ENCODE data around the gene SIRT2. TPM values are rescaled to one million over a fixed set of nuclear protein-coding genes. Genes with fewer than 3 reads are reported as not detected.

The SIRT2 gene
- total and polyA plus RNA-seq, 2 of the 8 experiments (the other 6 are each of a cell fraction or from before 2014, with no cell fraction given) = 6.5 to 10.0 TPM

- Histone ChIP-seq H2BK12ac (ENCODE audit: low read depth, low read length) (no peak overlapping the region), H3K18ac (ENCODE audit: extremely low read depth, low read length) (no peak overlapping the region), H2AK5ac (ENCODE audit: low read depth, low read length) (no peak overlapping the region), H3K9ac (replicated peaks in 1 of 4; ENCODE audit: extremely low read depth in 1 of 4, low read depth in 3 of 4, low read length in 3 of 4) (peak overlapping the region; percentile 93 to 99 (median 96); a peak in 6 of 7 replicates), H3K27me3 (replicated peaks in 1 of 4; ENCODE audit: control insufficient read depth in 3 of 4, extremely low read depth in 1 of 4, insufficient read depth in 3 of 4, low read length in 3 of 4) (no peaks in the 10 kb centered on the region), H3K79me1 (ENCODE audit: low read depth, low read length) (peaks cover 18% of the 10 kb centered on the region), H3K4me3 (ENCODE audit: extremely low read depth in 1 of 4, insufficient read depth in 2 of 4, low read depth in 3 of 4, low read length in 4 of 4) (peak overlapping the region; percentile 62 to 93 (median 86)), H3K14ac (ENCODE audit: insufficient read length) (no peak overlapping the region), H2AFZ (ENCODE audit: low read length) (no peak overlapping the region), H3K4me1 (replicated peaks in 1 of 4; ENCODE audit: control insufficient read depth in 3 of 4, insufficient read depth in 4 of 4, low read length in 3 of 4) (peaks cover 0 to 2% (median under 1%) of the 10 kb centered on the region in 4 experiments; a peak in 3 of 7 replicates), H2BK120ac (replicated peaks; ENCODE audit: low read depth, low read length) (no peak overlapping the region), H3K36me3 (ENCODE audit: control insufficient read depth in 2 of 4, insufficient read depth in 4 of 4, low read length in 3 of 4) (peaks cover 5 to 26% (median 14%) of the 10 kb centered on the region in 4 experiments; a peak in 5 of 8 replicates), H3K79me2 (ENCODE audit: control insufficient read depth in 1 of 2, insufficient read depth in 2 of 2, low read length in 2 of 2) (peaks cover 0 to 47% of the 10 kb centered on the region in 2 experiments; a peak in 2 of 4 replicates), H4K20me1 (replicated peaks in 1 of 2; ENCODE audit: control insufficient read depth in 1 of 2, insufficient read depth in 2 of 2, low read length in 2 of 2) (no peaks in the 10 kb centered on the region), H3K56ac (replicated peaks; ENCODE audit: insufficient read length, low read depth, low read length) (no peak overlapping the region), H2BK5ac (ENCODE audit: low read depth, low read length) (peak overlapping the region; percentile 11; the same call in 1 of the 2 replicates), H4K91ac (replicated peaks; ENCODE audit: insufficient read length, low read length) (no peak overlapping the region), H2BK15ac (ENCODE audit: low read length) (no peak overlapping the region), H4K5ac (ENCODE audit: insufficient read length, low read depth, low read length) (peak overlapping the region; percentile 17), H3K4me2 (ENCODE audit: insufficient read depth in 1 of 2, low read depth in 2 of 2, low read length in 2 of 2) (peak overlapping the region; percentile 69 to 84), H3K4ac (replicated peaks; ENCODE audit: insufficient read length, low read depth, low read length) (no peak overlapping the region), H4K8ac (ENCODE audit: extremely low read depth, insufficient read depth, low read length) (peak overlapping the region; percentile 47; the same call in 1 of the 2 replicates), H3K9me3 (ENCODE audit: insufficient read depth in 2 of 2, low read depth in 1 of 2, low read length in 1 of 2) (peaks cover 10 to 11% of the 10 kb centered on the region in 2 experiments), H3K27ac (ENCODE audit: low read depth, low read length) (no peak overlapping the region), H3K23ac (ENCODE audit: insufficient read length) (no peak overlapping the region), H3K23me2 (ENCODE audit: low read depth, low read length) (peaks cover 4% of the 10 kb centered on the region; the same call in 1 of the 2 replicates), H2BK20ac (ENCODE audit: low read length) (no peak overlapping the region)
- POLR2A ChIA-PET (ENCODE audit: partially characterized antibody) = interaction anchor here (0.6 to 3.1 kb wide), 16 partner anchors 9 to 416 kb away, joined by 3 to 36 read pairs (median 4); partner anchors contain the start of gene ECH1
- no peak for TF ChIP-seq EGR1 (IDR thresholded peaks at IDR 0.05; ENCODE audit: borderline replicate concordance, low read depth, low read length)
- no peak for FAIRE-seq
- CTCF ChIA-PET (ENCODE audit: partially characterized antibody) = interaction anchor here (1.1 to 9.8 kb wide), 8 partner anchors 13 to 295 kb away, joined by 3 to 120 read pairs (median 6); no protein-coding TSS in a partner anchor
- no peak for DNase-seq (ENCODE audit: low read depth in 1 of 2, low spot score in 2 of 2)
- WGBS, 2 experiments (ENCODE audit: extremely low coverage in 1 of 2, insufficient coverage in 1 of 2, insufficient read length in 1 of 2, insufficient replicate concordance in 2 of 2, low coverage in 1 of 2, low lambda C conversion rate in 2 of 2, missing lambda C conversion rate in 1 of 2) = 37% methylated on average over 8 of the region's 8 CpGs; no CpG with 5 or more reads in 1 of the 2 experiments
Observed at GRCh38 chr19:38931521-38931793, 32.0 kb upstream of the SIRT2 start.

Measured in H1 (cell line).